Femur (tissue), 1 donor: ENCODE data around the gene PPIF.
A peak's percentile ranks its signal among the peaks of the same experiment; 100 is the strongest.

ENCODE experiments used
- DNase-seq: peaks from one replicate; pipeline ENCODE4 v3.0.0-alpha.2; 2017

PPIF gene

DNA sequence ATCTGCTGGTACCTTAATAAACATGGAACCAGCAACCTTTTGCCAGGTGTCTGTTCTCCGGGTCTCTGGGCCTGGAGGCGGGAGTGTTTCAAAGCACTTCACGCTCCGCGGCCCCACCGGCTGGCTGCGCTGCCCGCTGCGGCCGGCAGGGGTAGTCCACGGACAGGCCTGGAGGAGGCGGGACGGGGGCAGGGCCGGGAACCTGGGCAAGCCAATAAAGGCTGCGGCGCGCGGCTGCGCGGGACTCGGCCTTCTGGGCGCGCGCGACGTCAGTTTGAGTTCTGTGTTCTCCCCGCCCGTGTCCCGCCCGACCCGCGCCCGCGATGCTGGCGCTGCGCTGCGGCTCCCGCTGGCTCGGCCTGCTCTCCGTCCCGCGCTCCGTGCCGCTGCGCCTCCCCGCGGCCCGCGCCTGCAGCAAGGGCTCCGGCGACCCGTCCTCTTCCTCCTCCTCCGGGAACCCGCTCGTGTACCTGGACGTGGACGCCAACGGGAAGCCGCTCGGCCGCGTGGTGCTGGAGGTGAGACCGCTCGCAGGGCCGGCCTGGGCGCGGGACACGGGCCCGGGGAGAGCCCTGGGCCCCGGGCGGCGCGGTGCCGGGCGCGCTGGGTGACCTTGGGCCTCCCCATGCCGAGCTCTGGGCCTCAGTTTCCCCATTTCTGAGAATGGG lies at the start of gene PPIF:
TSS of gene PPIF (plus strand) at position 244 of the 668 bp plus-strand sequence. CDS start at position 324, 80 bp downstream.
- DNase-seq: peak; percentile 95

DNA sequence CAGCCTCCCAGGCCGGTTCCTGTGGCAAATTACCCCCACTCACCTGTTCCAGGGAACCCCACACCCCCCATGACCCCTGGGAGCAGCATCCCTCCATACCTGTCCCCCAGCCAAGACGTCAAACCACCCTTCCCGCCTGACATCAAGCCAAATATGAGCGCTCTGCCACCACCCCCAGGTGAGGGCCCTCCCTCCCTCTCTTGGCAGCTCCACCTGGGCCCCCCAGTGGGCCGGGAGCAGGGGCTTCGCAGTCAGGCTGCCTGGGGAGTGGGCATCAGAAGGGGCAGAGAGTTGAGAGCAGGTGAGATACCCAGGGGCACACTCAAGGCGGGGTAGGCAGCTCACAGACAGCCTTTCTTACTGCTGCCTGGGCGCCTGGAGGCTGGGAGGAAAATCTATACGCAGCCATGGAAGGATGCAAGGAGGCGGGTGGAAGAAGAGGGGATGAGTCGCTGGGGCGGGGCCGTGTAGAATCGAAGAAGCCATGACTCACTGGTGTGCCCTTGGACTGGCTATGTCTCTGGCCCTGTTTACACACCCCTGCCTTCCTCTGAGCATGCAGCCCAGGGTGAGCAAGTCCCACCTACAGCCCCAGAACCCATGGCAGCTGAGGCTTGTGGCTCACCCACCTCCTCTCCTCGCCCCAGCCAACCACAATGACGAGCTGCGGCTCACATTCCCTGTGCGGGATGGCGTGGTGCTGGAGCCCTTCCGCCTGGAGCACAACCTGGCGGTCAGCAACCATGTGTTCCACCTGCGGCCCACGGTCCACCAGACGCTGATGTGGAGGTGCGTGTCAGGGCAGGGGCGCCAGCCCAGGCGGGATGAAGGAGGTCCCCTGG lies 48.6 kb upstream of the PPIF start:
- peak; percentile 55 for DNase-seq

DNA sequence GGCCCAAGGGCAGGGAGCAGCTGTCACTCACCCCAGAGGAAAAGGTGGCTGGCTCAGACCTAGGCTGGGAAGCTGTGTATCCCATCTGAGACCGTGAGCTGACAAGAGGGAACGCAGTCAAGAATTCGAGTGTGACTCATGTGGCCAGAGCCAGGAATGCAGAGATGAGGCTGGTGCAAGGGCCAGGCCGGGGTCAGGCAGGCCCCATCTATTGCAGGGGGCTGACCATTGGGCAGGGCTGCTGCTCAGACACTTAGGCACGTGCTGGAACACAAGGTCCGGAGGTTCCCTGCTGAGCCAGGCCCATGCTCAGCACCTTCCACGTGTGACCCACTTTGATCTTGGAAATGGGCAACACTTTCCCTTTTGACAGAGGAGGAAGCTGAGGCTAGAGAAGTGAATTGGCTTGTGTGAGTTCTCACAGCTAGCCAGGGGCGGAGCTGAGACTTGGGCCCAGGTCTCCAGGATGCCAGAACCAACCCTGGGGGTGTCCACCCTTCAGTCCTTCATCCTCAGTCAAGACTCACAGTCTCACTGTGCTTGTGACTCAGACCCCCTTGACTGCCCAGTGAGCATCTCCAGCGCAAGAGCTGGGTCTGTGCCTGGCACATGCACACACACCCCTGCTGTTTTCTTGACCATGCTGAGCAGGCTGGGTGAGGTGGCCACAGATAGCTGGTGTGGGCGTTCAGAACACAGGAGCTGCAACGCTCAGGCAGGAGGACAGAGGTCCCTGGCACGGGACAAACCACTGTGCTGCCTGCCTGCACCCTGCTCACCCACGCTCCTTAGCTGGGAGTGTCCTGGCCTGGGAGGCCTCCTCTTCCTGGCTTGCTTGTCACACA lies 47.6 kb upstream of the PPIF start:
- no peak for DNase-seq

DNA sequence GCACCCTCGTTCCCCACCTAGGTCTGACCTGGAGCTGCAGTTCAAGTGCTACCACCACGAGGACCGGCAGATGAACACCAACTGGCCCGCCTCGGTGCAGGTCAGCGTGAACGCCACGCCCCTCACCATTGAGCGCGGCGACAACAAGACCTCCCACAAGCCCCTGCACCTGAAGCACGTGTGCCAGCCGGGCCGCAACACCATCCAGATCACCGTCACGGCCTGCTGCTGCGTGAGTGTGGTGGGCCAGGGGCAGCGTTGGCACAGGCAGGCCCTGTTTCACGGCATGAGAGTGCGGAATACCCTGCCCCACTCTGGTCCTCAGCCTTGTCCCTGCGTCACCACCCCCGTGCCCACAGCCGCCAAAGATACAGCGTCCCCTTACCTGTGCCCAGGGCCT lies 46.6 kb upstream of the PPIF start:
- no peak for DNase-seq

DNA sequence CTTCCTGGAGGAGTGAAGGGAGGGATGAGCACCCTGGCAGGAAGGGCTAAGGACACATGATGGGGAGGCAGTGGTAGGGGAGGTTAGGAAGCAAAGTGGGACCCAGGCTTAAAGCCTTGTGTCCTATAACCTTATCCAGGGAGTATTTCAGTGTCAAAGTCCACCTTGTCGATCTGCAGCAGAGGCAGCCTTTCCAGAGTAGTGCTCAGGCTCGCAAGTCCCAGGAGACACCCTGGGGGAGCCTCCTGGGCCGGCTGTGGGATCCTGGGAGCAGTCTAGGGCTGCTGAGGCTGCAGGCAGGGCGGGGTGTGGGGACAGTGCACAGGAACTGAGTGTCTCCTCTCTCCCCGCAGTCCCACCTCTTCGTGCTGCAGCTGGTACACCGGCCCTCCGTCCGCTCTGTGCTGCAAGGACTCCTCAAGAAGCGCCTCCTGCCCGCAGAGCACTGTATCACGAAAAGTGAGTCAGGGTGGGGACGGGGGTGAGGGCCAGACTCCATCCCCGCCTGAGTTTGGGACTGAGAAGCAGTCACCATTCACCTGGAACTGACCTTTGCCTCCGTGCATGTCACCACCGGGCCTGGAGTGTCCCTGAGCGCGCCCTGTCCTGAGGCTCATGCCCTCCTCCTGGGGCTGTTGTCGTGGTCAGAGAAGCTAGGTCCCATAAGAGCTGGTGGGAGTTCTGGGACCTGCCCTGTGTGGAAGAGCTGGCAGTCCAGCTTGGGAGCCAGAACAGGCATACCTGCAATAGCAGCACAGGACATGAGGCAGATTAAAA lies 45.3 kb upstream of the PPIF start:
- DNase-seq: no peak

DNA sequence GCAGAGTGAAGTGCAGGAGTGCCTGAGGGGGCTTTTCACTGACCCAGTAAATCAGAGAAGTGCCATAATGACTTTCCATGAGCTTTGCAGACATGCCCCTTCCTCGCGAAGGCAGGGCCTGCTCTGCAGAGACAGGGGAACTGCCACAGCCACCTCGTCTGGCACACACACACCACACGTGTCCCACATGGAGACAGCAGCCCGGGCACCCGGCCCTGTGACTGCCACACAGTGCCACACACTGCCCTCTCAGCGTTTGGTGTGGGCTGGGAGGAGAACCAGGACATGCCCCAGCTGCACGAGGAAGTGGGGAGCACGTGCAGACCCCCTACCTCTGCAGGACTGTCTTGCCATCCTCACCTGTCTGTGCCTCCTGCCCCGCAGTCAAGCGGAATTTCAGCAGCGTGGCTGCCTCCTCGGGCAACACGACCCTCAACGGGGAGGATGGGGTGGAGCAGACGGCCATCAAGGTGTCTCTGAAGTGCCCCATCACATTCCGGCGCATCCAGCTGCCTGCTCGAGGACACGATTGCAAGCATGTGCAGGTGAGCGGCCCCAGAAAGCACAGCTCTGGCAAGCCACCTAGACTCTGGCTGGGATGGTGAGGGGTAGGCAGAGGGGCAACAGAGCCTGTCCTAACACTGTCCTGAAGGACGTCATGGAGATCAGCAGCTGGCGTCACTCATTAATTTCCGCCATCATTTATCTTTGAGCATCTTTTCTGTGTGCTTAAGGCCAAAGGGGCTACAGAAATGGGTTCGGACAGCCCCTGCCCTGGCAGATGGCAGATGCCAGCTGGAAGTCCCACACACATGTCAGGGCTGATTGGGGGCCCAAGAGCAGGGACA lies 43.4 kb upstream of the PPIF start:
- no peak for DNase-seq

DNA sequence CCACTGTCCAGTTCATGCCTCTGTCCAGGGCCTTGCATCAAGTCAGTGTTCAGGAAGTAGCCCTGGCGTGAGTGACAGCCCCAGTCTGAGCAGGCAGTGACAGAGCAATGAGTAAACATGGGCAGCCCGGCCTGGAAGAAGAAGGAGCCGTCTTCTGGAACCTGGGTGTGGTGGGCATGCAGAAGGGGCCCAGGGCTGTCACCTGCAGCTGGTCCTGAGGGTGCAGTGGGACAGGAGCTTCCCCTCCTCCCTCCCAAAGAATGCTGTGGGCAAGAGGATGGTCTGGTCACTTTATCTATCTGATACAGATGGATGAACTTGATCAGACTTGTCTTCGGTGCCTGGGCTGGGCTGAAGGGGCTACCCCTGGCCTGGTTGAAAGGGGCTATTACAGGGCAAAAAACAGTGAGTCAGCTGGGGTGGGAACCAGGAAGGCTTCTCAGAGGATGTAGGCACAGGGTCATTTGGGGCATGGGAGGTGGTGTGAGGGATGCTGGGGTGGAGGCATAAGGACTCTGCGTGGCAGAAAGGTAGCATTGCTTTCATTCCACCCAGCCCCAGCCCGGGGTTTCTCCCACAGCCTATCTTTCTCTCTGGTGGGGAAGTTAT lies 42.7 kb upstream of the PPIF start:
- DNase-seq: no peak

DNA sequence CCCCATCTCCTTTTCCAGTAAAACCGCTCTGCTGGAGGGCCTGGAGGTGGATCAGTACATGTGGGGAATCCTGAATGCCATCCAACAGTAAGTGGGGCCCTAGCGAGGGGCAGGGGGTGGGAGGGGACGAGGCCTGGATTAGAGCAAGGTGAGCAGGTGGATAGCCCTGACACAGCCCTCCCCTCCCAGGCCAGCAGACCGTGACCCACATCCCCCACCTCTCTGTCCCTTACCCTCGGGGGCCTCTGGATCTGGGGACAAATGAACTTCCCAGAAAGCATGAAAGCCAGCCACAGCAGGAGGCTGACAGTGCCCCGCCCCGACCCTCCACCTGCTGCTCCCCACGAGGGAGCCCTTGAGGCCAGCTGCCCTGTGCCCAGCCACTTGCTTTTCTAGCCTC lies 41.8 kb upstream of the PPIF start:
- DNase-seq: no peak

DNA sequence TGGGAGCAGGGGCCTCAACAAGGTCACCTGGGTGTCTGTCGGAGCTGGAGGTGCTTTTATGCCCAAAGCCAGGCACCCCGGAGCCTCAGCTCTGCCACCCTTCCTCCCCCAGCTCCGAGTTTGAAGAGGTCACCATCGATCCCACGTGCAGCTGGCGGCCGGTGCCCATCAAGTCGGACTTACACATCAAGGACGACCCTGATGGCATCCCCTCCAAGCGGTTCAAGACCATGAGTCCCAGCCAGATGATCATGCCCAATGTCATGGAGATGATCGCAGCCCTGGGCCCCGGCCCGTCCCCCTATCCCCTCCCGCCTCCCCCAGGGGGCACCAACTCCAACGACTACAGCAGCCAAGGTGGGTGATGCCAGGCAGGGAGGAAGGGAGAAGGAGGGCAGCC lies 41.3 kb upstream of the PPIF start:
- DNase-seq: no peak

DNA sequence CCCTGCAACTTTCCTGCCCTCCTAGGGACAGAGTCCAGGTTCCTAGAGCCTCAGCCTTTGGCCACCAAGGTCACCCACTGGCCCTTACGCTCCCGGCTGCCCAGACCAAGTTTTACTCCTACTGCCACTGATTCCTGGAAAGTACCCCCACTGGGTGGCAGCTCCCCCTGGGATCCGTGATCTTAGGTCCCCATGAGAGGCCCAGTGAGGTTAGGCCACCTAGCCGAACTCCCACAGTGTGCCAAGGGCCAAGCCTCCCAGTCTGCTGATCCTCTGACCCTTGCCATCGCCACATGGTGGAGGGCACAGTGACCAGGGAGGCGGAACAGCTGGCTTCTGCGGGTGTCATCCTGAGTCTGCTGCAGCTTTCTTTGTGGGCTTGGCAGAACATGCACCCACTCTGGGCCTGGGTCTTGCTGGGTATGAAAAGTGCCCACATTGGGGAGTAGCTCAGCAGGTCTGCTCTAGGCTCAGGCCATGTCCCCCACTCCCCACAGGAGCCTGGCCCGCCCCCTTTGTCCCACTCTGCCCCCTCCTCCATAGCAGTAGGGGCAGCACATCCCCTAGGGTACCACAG lies 40.5 kb upstream of the PPIF start:
- DNase-seq: no peak

DNA sequence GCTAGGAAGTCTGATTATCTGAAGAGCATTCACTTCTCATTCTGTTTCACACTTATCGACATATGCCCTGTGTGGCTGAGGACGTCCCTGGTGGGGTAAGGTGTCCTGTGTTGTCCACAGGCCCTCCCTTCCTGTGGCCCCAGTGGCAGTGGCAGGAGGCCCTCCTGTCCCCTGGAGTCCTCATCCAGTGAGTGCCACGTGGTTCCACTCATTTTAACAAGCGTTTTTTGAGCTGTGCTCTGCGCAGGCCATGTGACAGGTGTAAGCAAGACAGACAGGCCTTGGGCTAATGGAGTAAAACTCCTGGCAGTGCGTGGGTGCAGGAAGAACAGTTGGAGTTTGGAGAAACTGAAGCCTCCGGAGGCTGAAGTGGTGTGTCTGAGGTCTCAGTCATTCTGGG lies 39.3 kb upstream of the PPIF start:
- no peak for DNase-seq

DNA sequence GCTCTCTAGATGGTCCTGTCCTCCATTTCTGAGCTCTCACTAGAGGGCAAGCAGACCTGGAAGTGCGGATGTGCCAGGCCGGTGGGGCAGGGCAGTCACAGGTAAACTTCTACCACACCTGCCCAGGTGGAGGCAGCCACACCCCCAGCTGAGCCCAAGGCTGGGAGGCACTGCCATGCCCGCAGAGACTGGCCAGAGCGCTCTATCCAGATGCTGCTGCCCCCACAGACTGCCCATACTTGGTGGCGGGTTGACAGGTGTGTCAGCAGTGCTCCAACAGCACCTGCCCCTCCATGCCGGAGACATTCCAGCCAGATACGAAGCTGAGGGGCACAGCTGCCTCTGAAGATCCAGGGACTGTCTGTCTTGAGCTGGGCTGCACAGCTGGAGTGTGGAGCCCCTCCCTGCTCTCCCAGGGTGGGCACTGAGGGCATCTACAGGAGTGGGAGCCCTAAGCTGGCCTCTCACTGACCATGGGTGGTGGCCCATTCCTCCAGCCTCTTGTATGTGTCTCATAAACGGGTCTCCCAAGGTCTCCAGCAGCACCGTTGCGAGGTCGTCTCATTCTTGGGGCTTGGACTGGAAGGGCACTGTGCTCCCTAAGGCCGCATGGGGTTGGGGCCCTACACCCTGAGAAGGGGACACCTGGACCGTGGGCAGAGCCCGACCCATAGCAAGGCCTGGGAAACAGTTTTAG lies 38.2 kb upstream of the PPIF start:
- no peak for DNase-seq

DNA sequence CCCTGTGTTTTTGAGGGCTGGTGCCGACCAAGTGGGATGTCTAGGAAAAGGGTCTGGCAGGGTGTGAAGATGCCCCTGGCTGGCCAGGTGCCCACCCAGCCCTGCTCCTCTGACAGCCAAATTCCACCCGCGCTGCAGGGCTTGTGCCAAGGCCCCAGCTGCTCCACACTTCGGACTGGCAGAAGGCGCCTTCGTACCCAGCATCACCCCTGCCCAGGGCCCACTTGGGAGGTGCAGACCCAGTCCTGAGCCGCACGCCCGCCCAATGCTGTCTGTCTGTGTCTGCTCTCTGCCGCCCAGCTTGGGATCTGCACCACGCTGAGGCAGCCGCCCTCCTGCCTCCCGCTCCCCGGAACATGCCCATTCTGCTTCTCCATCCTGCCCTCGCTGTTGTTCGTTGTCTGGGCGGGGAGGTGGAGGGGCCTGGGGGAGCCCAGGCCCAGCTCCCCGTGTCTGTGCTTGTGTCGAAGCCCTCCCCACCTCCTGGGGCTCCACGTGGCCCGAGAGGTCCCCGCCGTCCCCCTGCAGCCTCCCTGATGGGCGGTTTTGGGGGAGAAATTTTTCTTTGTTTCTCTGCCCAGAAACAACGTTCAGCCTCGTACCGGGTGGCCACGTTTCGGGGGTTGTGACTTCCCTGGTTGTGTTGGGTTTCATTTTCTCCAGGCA lies 36.9 kb upstream of the PPIF start:
- DNase-seq: no peak

DNA sequence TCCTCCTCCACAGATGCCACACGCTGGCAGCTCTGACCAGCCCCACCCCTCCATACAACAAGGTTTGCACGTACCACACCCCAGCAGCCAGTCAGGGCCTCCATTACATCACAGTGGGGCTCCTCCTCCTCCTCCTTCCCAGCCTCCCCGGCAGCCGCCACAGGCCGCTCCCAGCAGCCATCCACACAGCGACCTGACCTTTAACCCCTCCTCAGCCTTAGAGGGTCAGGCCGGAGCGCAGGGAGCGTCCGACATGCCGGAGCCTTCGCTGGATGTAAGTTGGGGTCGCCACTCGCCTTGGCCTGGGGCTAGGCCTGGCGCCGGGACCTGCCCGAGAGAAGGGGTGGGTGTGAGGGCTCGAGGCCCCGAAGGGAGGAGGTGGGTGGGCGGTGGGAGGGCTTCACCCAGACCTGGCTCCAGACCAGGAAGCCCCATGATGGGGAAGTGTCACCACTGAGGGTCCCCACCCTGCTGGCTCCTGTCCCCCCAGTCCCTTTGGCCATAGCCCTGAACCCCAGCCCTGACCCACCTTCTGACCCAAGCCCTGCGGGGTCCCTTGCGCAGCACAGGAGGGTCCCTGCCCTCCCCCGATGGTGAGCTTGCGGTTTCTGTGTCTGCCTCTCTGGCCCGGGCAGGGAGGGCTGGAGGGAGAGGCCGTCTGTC lies 36.2 kb upstream of the PPIF start:
- no peak for DNase-seq

DNA sequence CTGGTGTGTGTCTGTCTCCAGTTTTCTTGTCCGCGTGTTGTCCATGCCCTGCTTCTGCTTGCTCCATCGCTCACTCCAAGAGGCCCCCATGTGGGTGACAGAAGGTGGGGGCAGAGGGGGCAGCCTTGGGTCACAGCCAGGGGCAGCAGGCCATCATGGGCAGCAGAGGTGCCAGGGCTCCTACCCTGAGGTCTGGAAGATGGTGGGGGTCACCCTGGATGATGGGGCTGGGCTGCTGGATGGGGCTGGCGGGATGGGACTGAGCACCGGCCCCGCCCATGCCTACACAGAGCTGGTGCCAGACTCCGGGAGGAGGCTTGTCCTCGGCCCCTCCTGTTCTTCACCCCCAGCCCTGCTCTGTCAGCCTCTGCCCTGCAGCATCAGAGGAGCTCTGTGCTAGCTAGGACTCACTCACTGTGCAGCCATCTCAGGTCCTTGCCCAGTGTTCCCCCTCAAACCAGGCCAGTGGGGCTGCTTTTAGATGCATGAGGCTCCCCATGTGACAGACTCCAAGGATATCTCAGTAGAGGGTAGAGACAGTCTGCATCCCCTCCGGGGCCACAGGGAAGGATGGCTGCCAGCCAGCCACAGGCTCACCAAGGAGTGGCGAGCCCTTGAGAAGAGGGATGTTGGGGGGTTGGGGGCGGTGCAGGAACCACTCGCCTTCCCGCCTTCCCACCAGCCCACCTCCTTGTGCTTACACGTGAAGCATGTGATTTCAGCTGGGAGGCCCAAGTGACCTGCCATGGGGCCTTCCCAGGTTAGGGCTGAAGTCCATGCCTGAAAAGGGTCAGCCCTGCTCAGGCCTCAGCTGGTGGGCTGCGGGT lies 35.5 kb upstream of the PPIF start:
- DNase-seq: no peak

DNA sequence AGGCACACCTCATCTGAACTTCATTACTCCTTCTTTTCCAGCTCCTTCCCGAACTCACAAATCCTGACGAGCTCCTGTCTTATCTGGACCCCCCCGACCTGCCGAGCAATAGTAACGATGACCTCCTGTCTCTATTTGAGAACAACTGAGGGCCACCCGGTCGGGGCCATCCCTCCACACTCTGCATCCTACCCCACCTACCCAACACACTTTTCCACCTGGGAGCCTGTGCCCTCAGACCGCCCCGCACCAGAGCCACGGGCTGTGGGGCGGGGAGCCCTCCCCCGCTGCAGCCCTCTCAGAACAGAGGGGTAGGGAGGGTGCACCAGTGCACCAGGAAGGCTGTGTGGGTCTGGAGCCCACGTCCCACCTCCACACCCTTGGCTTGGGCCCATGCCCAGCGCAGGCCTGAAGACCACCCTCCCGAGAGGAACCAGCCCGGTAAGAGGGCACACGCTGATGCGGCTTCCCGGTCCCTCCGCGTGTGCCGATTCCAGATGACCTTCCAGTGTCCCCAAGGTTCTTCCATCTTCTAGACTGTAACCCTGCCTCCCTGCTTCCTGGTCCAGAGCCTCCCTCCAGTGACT lies 34.6 kb upstream of the PPIF start:
- no peak for DNase-seq

DNA sequence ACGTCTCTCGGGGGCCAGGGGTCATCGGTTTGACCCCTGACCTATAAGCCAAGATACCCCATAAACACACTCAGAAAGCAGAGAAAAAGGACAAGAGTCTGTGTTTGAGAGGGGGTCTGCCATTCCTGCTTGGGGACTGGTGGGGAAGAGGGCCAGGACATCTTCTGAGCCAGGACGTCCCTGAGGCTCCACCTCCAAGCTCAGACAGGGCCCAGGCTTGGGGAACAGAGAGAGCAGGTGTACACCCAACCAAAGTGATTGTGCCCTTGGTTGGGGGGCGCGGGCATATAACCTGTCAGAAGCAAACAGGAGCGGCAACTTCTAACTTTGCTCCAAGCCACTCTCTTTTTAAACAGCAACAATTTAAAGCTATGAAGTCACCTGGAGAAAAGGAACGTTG lies 33.9 kb upstream of the PPIF start:
- DNase-seq: no peak

DNA sequence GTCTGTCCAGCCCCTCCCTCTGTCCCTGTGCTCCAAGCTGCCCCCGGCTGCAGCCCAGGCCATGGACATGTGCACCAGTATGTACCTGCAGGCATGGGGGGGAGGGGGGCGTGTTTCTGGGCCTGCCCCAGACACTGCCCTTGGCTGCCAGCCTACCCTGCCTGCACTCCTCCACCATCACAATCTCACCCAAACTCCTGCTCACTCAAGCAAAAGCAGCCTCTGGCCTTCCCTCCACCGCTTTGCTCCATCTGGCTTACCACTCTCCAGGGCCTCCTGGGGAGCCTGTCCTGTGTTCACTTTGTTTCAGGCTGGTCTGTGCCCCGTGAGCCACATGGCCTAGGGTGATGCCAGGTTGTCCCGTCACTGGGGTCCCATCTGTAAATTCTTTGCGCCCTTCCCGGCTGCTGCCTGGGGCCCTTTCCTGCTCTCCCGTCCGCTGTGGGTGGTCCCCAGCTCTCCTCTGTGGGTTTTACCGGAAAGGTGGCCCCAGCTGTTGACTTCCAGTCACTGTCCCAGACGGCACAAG lies 33.3 kb upstream of the PPIF start:
- no peak for DNase-seq
